Measurements from ENCODE around the gene AGMAT.

AGMAT gene

GRCh38 chr1:15573477-15573876 is 11.4 kb downstream of the AGMAT start:
- Histone ChIP-seq H4K20me1 (ENCODE audit: insufficient read depth, low read length) (no peaks in the 10 kb centered on the region; the same call in 1 of the 2 replicates), H3K9ac (ENCODE audit: low read depth, low read length) (no peak overlapping the region), H3K27me3 (ENCODE audit: insufficient read depth, low read length, poor library complexity) (no peaks in the 10 kb centered on the region), H3K9me3 (ENCODE audit: insufficient read depth, low read length, severe bottlenecking) (no peaks in the 10 kb centered on the region), H3K4me1 (ENCODE audit: insufficient read depth, low read length) (no peaks in the 10 kb centered on the region), H3K79me2 (ENCODE audit: insufficient read depth, low read length) (no peaks in the 10 kb centered on the region), H3K27ac (ENCODE audit: low read length) (no peak overlapping the region), H3K4me2 (ENCODE audit: insufficient read depth, low read length) (no peak overlapping the region), H3K4me3 (ENCODE audit: low read depth in 1 of 2, low read length in 2 of 2) (no peak overlapping the region), H3K36me3 (ENCODE audit: insufficient read depth, low read length) (peaks cover 7% of the 10 kb centered on the region; the same call in 1 of the 2 replicates), H2AFZ (ENCODE audit: low read depth, low read length) (no peak overlapping the region)
- ATAC-seq (ENCODE audit: insufficient read depth, low read depth) (no peak), DNase-seq (no peak)
- TF ChIP-seq EZH2 (IDR thresholded peaks at IDR 0.05; ENCODE audit: borderline replicate concordance, low read depth, low read length, severe bottlenecking) (no peak), CTCF (IDR thresholded peaks at IDR 0.05; ENCODE audit: borderline replicate concordance, extremely low read depth, low read length, poor library complexity, severe bottlenecking) (no peak)

- Histone ChIP-seq H3K4me1 (ENCODE audit: insufficient read depth, low read length) (no peaks in the 10 kb centered on the region), H4K20me1 (ENCODE audit: insufficient read depth, low read length) (no peaks in the 10 kb centered on the region; the same call in 1 of the 2 replicates), H3K36me3 (ENCODE audit: insufficient read depth, low read length) (peaks cover 29% of the 10 kb centered on the region), H3K4me3 (ENCODE audit: low read depth in 1 of 2, low read length in 2 of 2) (no peak overlapping the region), H3K79me2 (ENCODE audit: insufficient read depth, low read length) (no peaks in the 10 kb centered on the region), H3K9ac (ENCODE audit: low read depth, low read length) (no peak overlapping the region), H3K4me2 (ENCODE audit: insufficient read depth, low read length) (no peak overlapping the region), H2AFZ (ENCODE audit: low read depth, low read length) (no peak overlapping the region), H3K9me3 (ENCODE audit: insufficient read depth, low read length, severe bottlenecking) (no peaks in the 10 kb centered on the region), H3K27me3 (ENCODE audit: insufficient read depth, low read length, poor library complexity) (no peaks in the 10 kb centered on the region), H3K27ac (ENCODE audit: low read length) (no peak overlapping the region)
- DNase-seq, result no peak
- ATAC-seq (ENCODE audit: insufficient read depth, low read depth), result no peak
- TF ChIP-seq CTCF (IDR thresholded peaks at IDR 0.05; ENCODE audit: borderline replicate concordance, extremely low read depth, low read length, poor library complexity, severe bottlenecking) (no peak), EZH2 (IDR thresholded peaks at IDR 0.05; ENCODE audit: borderline replicate concordance, low read depth, low read length, severe bottlenecking) (no peak)
Measured at GRCh38 chr1:15571266-15571665, 13.6 kb downstream of the AGMAT start.

DNA sequence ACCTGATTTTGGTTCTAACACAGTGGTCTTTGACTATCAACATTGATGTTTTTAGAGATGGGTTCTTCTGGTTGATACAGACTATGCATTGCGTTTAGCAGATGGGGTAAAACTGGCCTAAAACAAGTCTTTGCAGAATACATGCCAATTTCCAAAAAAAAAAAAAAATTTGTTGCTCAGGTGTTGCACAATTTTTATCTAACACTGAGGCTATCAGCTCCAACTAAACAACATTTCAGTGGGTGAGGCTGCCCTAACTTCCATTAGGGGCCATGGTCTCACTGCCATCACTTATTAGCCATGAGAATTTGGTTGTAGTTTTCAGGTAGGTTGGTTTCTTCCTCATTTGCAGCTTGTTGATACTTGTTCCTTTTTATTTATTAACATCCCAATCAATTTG is 14.0 kb downstream of the AGMAT start:
- H3K9me3 ChIP-seq (ENCODE audit: insufficient read depth, low read length, severe bottlenecking), result no peaks in the 10 kb centered on the region
- H4K20me1 ChIP-seq (ENCODE audit: insufficient read depth, low read length), result no peaks in the 10 kb centered on the region; the same call in 1 of the 2 replicates
- no peak overlapping the region for H3K4me2 ChIP-seq (ENCODE audit: insufficient read depth, low read length)
- DNase-seq (no peak), ATAC-seq (ENCODE audit: insufficient read depth, low read depth) (no peak)
- no peak overlapping the region for H3K4me3 ChIP-seq (ENCODE audit: low read depth in 1 of 2, low read length in 2 of 2)
- H3K27me3 ChIP-seq (ENCODE audit: insufficient read depth, low read length, poor library complexity), result no peaks in the 10 kb centered on the region
- H3K9ac ChIP-seq (ENCODE audit: low read depth, low read length), result no peak overlapping the region
- H3K36me3 ChIP-seq (ENCODE audit: insufficient read depth, low read length), result peaks cover 33% of the 10 kb centered on the region
- no peak overlapping the region for H3K27ac ChIP-seq (ENCODE audit: low read length)
- TF ChIP-seq CTCF (IDR thresholded peaks at IDR 0.05; ENCODE audit: borderline replicate concordance, extremely low read depth, low read length, poor library complexity, severe bottlenecking) (no peak), EZH2 (IDR thresholded peaks at IDR 0.05; ENCODE audit: borderline replicate concordance, low read depth, low read length, severe bottlenecking) (no peak)
- H3K4me1 ChIP-seq (ENCODE audit: insufficient read depth, low read length), result no peaks in the 10 kb centered on the region
- H2AFZ ChIP-seq (ENCODE audit: low read depth, low read length), result no peak overlapping the region
- no peaks in the 10 kb centered on the region for H3K79me2 ChIP-seq (ENCODE audit: insufficient read depth, low read length)
